Endometrium (tissue), 2 donors: Measurements from ENCODE around the gene AWAT1.
"Not testable (repeated sequence)": the region's sequence is repeated elsewhere in the genome, so short reads cannot be mapped to it uniquely, and the experiment has no call there.

ENCODE experiments used
- FAIRE-seq: peaks from 2 replicates; lab custom pipeline; 2012; peaks lifted over from hg19 to GRCh38; lab: Jason Lieb, UNC
- donor health status: control.
- donor health status: control.

AWAT1 gene

GRCh38 chrX:70234355-70234754 is at the start of gene AWAT1:
Gene AWAT1 (plus strand): TSS chrX:70234655. CDS start chrX:70234696, 41 bp downstream.
- no peak for FAIRE-seq

- no peak for FAIRE-seq
These were observed 44.2 kb upstream of the AWAT1 start for GRCh38 chrX:70190225-70190624.

GRCh38 chrX:70196961-70197720 is 37.3 kb upstream of the AWAT1 start:
- no peak for FAIRE-seq

GRCh38 chrX:70201732-70202131 is 32.7 kb upstream of the AWAT1 start:
- no peak for FAIRE-seq

- FAIRE-seq = no peak
These were observed 26.0 kb upstream of the AWAT1 start for GRCh38 chrX:70208479-70208878.

- FAIRE-seq = not testable (repeated sequence)
These were observed 24.9 kb upstream of the AWAT1 start for GRCh38 chrX:70209570-70209969.

DNA sequence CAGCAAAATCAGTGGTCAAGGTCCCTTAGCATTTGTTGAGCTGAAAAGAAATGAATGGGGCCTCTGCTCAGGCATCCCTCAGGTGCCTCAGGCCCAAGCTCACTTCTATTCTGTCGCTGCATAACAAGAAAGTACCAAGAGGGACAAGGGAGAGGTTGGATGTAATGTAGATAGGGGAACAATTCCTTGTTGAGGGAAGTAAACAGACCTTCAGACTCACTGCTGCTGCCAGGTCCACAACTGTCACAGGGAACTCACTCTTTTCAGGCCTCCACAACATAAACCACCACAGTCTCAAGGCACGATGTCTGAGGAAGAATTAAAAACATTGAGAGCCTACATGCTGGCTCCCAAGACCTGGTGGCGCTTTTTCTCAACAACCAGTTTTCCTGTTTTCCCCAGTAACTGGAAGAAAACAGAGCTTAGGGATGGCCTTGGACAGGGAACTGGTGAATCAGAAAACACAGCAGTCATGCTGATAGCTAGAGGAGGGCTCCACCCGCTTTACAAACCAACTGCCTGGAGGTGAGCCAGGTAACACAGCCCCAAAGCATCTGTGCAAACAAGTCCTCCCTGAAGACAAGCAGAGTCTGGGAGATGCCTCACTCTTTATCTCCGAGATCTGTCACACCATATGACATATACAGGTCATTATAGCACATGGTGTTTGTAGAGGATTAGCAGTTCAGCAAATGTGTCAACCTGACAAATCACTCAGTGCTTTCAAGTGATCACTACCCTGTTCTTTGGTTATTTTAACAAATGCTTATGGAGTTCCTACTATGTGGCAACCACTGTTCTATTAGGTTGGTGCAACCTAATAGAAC is 14.3 kb upstream of the AWAT1 start:
- FAIRE-seq = no peak

DNA sequence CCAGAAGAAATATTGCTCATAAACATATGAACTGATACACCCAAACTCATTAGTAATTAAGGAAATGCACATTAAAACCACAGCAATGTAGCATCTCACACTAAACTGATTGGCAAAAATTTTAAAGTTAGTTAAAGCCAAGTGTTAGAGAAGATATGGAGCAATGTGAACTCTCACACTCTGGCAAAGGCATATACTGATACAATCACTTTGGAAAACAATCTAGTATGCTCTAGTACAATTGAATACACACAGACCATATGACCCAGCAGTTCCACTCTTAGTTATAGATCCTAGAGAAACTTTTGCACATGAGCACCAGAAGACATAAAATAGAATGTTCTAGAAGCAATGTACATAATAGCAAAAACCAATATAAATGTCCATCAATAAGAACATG is 8.4 kb upstream of the AWAT1 start:
- no peak for FAIRE-seq

- FAIRE-seq = no peak
These were observed 7.8 kb upstream of the AWAT1 start for GRCh38 chrX:70226687-70227086.

DNA sequence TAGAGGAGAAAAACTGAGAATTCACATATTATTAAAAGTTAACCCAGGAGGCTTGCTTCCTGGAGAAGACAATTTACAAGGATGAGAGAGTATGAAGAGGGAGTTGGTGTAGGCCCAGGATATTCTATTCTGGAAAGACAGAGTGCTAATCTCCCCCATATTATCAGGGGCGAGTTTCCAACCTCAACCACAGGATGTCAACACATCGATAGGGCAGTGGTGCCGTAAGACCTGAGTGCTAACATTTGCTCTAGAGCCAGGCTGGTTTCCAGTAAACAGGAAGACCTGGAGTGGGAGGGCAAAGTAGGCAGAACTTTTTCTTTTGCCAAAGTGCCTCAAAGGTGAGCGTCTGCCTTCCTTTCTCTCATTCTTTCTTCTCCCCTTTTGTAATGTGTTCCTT is 2.8 kb upstream of the AWAT1 start:
- FAIRE-seq = no peak

- no peak for FAIRE-seq
These were observed 6.3 kb downstream of the AWAT1 start for GRCh38 chrX:70240751-70241150.

- FAIRE-seq = no peak
These were observed 7.0 kb downstream of the AWAT1 start for GRCh38 chrX:70241501-70241900.

DNA sequence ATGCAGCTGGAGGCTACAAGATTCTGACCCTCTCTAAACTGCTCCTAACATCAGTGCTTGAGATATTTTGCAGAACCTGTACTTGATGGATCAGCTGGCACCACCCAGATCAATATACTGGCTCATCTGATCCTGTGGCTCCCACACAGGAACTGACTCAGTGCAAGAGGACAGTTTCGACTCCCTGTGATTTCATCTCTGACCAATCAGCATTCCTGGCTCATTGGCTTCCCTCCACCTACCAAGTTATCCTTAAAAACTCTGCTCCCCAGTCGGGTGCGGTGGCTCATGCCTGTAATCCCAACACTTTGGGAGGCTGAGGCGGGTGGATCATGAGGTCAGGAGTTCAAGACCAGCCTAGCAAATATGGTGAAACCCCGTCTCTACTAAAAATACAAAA is 9.1 kb downstream of the AWAT1 start:
- FAIRE-seq = not testable (repeated sequence)

GRCh38 chrX:70244881-70245280 is 10.4 kb downstream of the AWAT1 start:
- FAIRE-seq = no peak

DNA sequence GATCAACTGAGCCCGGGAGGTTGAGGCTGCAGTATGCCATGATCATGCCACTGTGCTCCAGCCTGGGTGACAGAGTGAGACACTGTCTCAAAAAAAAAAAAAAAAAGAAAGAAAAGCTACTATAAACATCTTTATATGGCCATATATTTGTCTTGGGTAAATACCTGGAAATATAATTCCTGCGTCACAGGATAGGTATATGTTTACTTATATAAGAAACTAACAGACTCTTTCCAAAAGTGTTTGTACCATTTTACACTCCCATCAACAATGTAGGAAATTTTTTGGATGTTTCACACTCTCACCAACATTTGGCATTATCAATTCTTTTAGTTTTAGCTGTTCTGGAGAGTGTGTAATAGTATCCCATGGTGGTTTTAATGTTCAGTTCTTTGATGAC is 12.8 kb downstream of the AWAT1 start:
- no peak for FAIRE-seq

DNA sequence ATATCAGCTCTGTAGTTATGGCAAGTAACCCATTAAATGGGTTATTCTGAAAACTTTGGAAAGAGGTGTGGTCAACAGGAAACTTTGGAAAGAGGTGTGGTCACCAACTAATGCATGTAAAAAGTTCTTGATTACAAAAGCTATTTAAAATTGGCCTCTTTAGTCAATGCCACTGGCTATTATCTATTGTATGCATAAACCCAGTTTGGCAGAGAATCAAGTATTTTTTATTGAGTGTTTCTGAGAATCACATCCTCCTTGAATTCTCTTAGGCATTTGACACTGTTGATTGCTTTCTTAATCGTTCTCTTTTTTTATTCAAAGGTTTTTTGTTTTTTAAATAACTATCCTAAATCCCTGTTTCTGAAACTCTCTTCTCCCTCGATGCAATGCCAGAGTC is 18.0 kb downstream of the AWAT1 start:
- FAIRE-seq = no peak

DNA sequence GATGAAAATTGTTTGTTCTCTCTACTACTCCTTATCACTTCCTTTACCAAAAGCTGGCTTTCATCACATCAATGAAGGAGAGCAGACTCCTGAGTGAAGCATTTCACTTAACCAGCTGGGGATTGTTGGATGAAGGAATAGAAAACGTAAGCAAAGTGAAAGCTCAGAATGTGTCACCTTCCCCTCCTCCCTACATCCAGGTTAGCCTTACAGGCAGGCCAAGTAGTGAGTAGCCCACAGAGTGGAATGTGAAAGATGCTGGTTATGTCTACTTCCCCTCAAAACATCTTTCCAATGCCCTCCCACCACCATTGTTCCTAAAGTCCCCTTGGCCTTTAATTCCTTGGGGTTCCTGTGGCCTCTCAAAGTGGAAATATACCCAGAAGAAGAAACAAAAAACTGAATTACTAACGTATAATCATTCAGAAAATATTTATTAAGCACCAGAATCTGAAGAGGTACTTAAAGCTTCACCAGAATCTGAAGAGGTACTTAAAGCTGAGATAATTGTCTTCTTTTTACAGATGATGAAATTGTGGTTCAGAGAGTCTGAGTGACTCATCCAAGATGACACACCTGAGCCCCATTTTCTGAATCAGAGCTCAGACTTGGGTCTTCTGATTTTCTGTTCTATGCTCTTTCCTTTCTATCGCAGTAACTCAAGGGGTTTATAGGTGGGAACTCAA is 19.1 kb downstream of the AWAT1 start:
- no peak for FAIRE-seq

DNA sequence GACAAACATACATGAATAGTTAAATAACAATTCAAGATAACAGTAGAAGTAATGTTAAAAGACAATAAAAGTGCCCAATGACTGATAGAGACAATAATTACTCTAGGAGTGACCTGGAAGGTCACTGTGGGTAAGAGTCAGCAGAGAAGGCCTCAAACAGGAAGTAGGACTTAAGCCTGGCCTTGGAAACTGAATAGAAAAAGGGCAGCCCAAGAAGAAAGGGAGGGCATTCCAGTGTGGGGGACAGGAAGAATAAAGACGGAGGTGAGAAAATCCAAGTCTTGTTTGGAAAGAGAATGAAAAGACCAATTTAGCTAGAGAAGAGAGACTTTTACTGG is 19.6 kb downstream of the AWAT1 start:
- FAIRE-seq = no peak

- FAIRE-seq = no peak
These were observed 20.5 kb downstream of the AWAT1 start for GRCh38 chrX:70254909-70255308.

GRCh38 chrX:70255452-70255851 is 21.0 kb downstream of the AWAT1 start:
- FAIRE-seq = no peak

- no peak for FAIRE-seq
These were observed 23.2 kb downstream of the AWAT1 start for GRCh38 chrX:70257423-70258288.

DNA sequence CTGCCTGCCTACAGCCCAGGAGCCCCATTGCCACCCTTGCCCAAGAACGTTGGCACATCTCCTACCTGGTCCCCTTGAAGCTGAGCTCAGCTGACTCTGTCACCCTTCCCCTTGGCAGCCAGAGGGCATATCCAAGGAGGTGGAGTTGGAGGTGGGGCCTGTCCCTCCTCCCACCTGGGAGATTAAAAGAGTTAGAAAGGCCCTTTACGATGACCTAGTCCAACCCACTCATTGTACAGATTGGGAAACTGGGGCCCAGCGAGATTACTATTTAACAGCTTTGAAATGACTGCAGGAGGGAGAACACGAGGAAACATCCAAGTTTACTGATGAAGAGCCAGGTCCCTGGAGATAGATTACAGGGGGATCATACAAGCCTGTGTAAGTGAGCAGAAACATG is 25.6 kb downstream of the AWAT1 start, which contains the start of gene P2RY4:
Gene P2RY4 (minus strand): TSS at position 101 of the 400 bp plus-strand sequence. CDS start 580 bp downstream, outside the sequence.
- FAIRE-seq = no peak
